Activated T-cell treated with anti-CD3 and anti-CD28 coated beads for 4 hours (primary cell): ENCODE results near the gene SPON1.
"Not testable (repeated sequence)": the region's sequence is repeated elsewhere in the genome, so short reads cannot be mapped to it uniquely, and the experiment has no call there.

ENCODE experiments used
- DNase-seq: peaks from one replicate; pipeline ENCODE4 v3.0.0-alpha.2; 2020

SPON1 gene

GRCh38 chr11:14136561-14136960 is 174.0 kb downstream of the SPON1 start:
- no peak for DNase-seq

GRCh38 chr11:14137284-14137683 is 174.8 kb downstream of the SPON1 start:
- no peak for DNase-seq

GRCh38 chr11:14140991-14141390 is 178.5 kb downstream of the SPON1 start:
- DNase-seq: no peak

- DNase-seq: no peak
Measured at GRCh38 chr11:14141676-14142075, 179.2 kb downstream of the SPON1 start.

- no peak for DNase-seq
Measured at GRCh38 chr11:14144934-14145333, 182.4 kb downstream of the SPON1 start.

- no peak for DNase-seq
Measured at GRCh38 chr11:14148653-14149273, 186.2 kb downstream of the SPON1 start.

- no peak for DNase-seq
Measured at GRCh38 chr11:14149683-14150082, 187.2 kb downstream of the SPON1 start.

GRCh38 chr11:14150878-14151277 is 188.4 kb downstream of the SPON1 start:
- DNase-seq: no peak

- not testable (repeated sequence) for DNase-seq
Measured at GRCh38 chr11:14154103-14154502, 191.6 kb downstream of the SPON1 start.

GRCh38 chr11:14158393-14158792 is 195.9 kb downstream of the SPON1 start:
- DNase-seq: no peak

GRCh38 chr11:14163576-14163975 is 201.1 kb downstream of the SPON1 start:
- no peak for DNase-seq

GRCh38 chr11:14173679-14174078 is 211.2 kb downstream of the SPON1 start:
- not testable (repeated sequence) for DNase-seq

- no peak for DNase-seq
Measured at GRCh38 chr11:14179116-14179820, 216.7 kb downstream of the SPON1 start.

GRCh38 chr11:14181121-14181520 is 218.6 kb downstream of the SPON1 start:
- DNase-seq: no peak

- DNase-seq: no peak
Measured at GRCh38 chr11:14182833-14183364, 220.4 kb downstream of the SPON1 start.

GRCh38 chr11:14184028-14184940 is 221.8 kb downstream of the SPON1 start:
- DNase-seq: no peak

GRCh38 chr11:14185461-14185860 is 222.9 kb downstream of the SPON1 start:
- DNase-seq: no peak

GRCh38 chr11:14186046-14186775 is 223.7 kb downstream of the SPON1 start:
- no peak for DNase-seq

- DNase-seq: no peak
Measured at GRCh38 chr11:14189874-14190273, 227.4 kb downstream of the SPON1 start.

- no peak for DNase-seq
Measured at GRCh38 chr11:14190992-14191778, 228.7 kb downstream of the SPON1 start.

- DNase-seq: no peak
Measured at GRCh38 chr11:14193644-14194043, 231.1 kb downstream of the SPON1 start.
